Testis (tissue), 3 donors: ENCODE results near the gene HYOU1. TPM values are rescaled to one million over a fixed set of nuclear protein-coding genes. Genes with fewer than 3 reads are reported as not detected.

ENCODE experiments used
- DNase-seq: peaks from one replicate; pipeline ENCODE4 v3.0.0-alpha.2; 2019
- H3K27ac ChIP-seq, 2 donors: fragments of 200-600 bp; sonication (generic); one replicate each; pipeline ENCODE4 v1.5.1; 2019
- H3K27me3 ChIP-seq: fragments of 200-600 bp; sonication (generic); one replicate; pipeline ENCODE4 v1.5.1; 2019
- H3K36me3 ChIP-seq: fragments of 200-600 bp; sonication (generic); one replicate; pipeline ENCODE4 v1.5.1; 2017; ENCODE audit warnings: low read depth; ENCODE audit errors: missing control alignments
- H3K4me1 ChIP-seq: fragments of 200-600 bp; sonication (generic); one replicate; pipeline ENCODE4 v1.5.1; 2019
- H3K4me3 ChIP-seq, 2 donors: fragments of 200-600 bp; sonication (generic); one replicate each; pipeline ENCODE4 v1.5.1; 2017 to 2019
- H3K9me3 ChIP-seq: fragments of 200-600 bp; sonication (generic); one replicate; pipeline ENCODE4 v1.5.1; 2017
- POLR2A ChIP-seq: fragments of 450-650 bp; IDR thresholded peaks from one replicate; pipeline ENCODE4 v1.6.1; 2017; ENCODE audit warnings: antibody characterized with exemption, mild to moderate bottlenecking, moderate library complexity
- WGBS, 2 donors: methylation state at CpG; one replicate each; pipeline ENCODE4 v1.1.5; 2018; 5-methylcytosine and 5-hydroxymethylcytosine counted together
- intact Hi-C: fragments of 100-400 bp; cut with DNase I; formaldehyde crosslinking; loops from one replicate; pipeline ENCODE4 v1.15.1; 2023; ENCODE audit warnings: low total_unique reads
- polyA plus RNA-seq: library from polyadenylated mRNA; stranded (reverse); fragments of 350-450 nt; fragmentation: Illumina TruSeq; extraction: RNeasy Lipid Tissue Mini Kit (QIAGEN cat#74804); gene quantifications from one replicate; pipeline ENCODE4 v1.2.3, GENCODE V29; 2014; ENCODE audit warnings: low read depth, low replicate concordance; ENCODE audit not compliant: insufficient read depth
- total RNA-seq, 2 donors: library from RNA; depleted of rRNA; stranded (reverse); fragments of >200 nt; gene quantifications; one replicate each; pipeline ENCODE4 v1.2.3, GENCODE V29; 2016
- TF ChIP-seq, protein P1 (sequence below), 3 experiments: fragments of 450-650 bp in 2 of 3; fragments of 200-600 bp in 1 of 3; sonication (generic) in 1 of 3; IDR thresholded peaks; one replicate each; pipeline ENCODE4 v1.5.1; 2016 to 2019; ENCODE audit warnings: antibody characterized with exemption in 3 of 3, mild to moderate bottlenecking in 2 of 3, moderate library complexity in 1 of 3

Gene HYOU1
- total and polyA plus RNA-seq, 3 donors from 2014 or later = 126 to 209 (median 127) TPM

DNA sequence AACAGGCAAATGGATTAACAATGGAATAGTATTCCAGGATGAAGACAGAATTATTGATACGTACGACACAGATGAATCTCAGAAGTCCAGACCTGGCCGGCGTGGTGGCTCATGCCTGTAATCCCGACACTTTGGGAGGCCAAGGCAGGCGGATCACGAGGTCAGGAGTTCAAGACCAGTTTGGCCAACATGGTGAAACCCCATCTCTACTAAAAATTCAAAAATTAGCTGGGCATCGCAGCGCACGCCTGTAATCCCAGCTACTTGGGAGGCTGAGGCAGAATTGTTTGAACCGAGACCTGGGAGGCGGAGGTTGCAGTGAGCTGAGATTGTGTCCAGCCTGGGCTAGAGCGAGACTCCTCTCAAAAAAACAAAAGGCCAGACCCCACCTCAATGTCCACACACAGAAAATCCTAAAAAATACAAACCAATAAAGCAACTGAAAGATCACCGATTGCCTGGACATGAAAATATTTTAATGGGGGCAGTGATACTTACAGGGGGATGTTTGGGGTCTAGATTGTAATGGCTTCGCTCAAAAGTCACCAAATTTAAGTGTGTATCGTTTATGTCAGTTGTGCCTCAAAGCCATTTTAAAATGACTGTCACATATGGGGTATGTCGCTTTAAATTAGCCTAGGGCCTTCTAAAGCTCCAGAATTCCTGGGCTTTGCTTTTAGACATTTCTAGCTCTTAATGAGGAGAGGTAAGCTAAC, 42.6 kb downstream of the HYOU1 start:
- H3K27me3 ChIP-seq = no peaks in the 10 kb centered on the region
- no peaks in the 10 kb centered on the region for H3K36me3 ChIP-seq
- no peak for TF ChIP-seq POLR2A
- TF ChIP-seq, protein P1, sequence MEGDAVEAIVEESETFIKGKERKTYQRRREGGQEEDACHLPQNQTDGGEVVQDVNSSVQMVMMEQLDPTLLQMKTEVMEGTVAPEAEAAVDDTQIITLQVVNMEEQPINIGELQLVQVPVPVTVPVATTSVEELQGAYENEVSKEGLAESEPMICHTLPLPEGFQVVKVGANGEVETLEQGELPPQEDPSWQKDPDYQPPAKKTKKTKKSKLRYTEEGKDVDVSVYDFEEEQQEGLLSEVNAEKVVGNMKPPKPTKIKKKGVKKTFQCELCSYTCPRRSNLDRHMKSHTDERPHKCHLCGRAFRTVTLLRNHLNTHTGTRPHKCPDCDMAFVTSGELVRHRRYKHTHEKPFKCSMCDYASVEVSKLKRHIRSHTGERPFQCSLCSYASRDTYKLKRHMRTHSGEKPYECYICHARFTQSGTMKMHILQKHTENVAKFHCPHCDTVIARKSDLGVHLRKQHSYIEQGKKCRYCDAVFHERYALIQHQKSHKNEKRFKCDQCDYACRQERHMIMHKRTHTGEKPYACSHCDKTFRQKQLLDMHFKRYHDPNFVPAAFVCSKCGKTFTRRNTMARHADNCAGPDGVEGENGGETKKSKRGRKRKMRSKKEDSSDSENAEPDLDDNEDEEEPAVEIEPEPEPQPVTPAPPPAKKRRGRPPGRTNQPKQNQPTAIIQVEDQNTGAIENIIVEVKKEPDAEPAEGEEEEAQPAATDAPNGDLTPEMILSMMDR (IDR thresholded peaks at IDR 0.05) = no peak
- H3K4me1 ChIP-seq = peaks cover 5% of the 10 kb centered on the region
- no peak overlapping the region for H3K4me3 ChIP-seq
- intact Hi-C loops = no loop called here
- no peaks in the 10 kb centered on the region for H3K9me3 ChIP-seq
- 91 to 95% methylated on average over 17 of the region's 17 CpGs for WGBS, 2 donors
- no peak for DNase-seq
- no peak overlapping the region for H3K27ac ChIP-seq

DNA sequence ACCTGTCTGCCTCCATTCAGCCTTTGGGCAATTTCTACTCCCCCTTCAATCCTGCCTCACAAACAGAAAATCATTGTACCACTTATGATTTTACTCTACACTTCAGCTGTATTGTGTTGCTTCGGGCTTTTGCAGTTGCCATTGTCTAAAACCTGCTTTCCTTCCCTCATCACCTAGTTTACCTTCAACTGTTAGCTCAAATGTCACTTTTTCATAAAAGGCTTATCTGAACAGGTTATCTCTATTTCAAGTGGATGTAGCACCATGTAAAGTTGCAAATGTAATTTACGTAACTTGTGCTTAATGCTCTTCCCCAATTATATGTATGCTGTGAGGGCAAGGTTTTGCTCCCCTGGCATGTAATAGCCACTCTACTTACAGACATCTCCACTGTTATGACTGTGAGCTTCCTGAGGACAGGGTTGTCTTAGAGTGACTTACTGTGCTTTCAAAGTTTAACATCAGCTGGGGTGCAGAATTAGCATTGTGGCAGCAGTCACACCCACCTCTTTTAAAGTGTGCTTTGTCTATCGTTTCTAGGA, 44.3 kb downstream of the HYOU1 start:
- Histone ChIP-seq H3K4me1 (peaks cover 5% of the 10 kb centered on the region), H3K36me3 (no peaks in the 10 kb centered on the region), H3K27me3 (no peaks in the 10 kb centered on the region), H3K9me3 (no peaks in the 10 kb centered on the region), H3K4me3 (no peak overlapping the region), H3K27ac (no peak overlapping the region)
- intact Hi-C loops = no loop called here
- TF ChIP-seq, protein P1 (IDR thresholded peaks at IDR 0.05) = no peak
- no peak for TF ChIP-seq POLR2A
- 77 to 79% methylated on average over 3 of the region's 3 CpGs for whole genome bisulfite sequencing, 2 donors
- DNase-seq = no peak

DNA sequence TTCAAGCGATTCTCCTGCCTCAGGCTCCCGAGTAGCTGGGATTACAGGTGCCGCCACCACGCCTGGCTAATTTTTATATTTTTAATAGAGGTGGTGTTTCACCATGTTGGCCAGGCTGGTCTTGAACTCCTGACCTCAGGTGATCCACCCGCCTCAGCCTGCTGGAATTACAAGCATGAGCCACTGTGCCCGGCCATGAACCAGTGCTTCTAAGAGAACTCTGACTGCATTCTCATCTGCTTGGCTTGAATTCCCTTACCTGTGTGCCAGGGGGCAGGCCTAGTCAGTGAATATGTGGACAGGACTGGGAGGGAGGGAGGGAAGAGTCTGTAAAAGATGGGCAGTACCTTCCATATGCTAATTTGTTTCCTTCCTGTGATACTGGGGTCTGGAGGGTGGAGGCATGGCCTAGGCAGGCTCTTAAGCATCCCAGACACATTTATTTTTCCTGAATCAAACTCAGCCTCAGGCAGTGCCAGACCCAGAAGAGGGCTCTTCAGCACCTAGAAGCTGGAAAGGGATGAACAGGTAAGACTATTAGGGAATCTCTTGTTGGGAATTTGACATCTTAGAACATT, 45.4 kb downstream of the HYOU1 start:
- no peaks in the 10 kb centered on the region for H3K36me3 ChIP-seq
- H3K27ac ChIP-seq = no peak overlapping the region
- no peak for DNase-seq
- no peaks in the 10 kb centered on the region for H3K9me3 ChIP-seq
- 81 to 88% methylated on average over 6 of the region's 6 CpGs for WGBS, 2 donors
- no peaks in the 10 kb centered on the region for H3K4me1 ChIP-seq
- no peak overlapping the region for H3K4me3 ChIP-seq
- intact Hi-C loops = no loop called here
- TF ChIP-seq, protein P1 (IDR thresholded peaks at IDR 0.05) = no peak
- no peak for TF ChIP-seq POLR2A
- H3K27me3 ChIP-seq = no peaks in the 10 kb centered on the region

DNA sequence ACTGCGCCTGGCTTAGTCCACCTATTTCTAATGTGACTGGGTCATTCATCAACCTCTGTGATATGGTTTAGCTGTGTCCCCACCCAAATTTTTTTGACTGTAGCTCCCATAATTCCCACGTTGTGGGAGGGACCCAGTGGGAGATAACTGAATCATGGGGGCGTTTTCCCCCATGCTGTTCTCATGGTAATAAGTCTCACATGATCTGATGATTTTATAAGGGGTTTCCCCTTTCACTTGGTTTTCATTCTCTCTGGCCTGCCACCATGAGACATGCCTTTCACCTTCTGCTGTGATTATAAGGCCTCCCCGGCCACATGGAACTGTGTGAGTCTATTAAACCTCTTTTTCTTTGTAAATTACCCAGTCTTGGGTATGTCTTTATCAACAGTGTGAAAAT, 50.3 kb downstream of the HYOU1 start:
- intact Hi-C loops = no loop called here
- TF ChIP-seq POLR2A = no peak
- TF ChIP-seq, protein P1 (IDR thresholded peaks at IDR 0.05) = no peak
- no peaks in the 10 kb centered on the region for H3K27me3 ChIP-seq
- WGBS, 2 donors = 83 to 84% methylated on average over 4 of the region's 4 CpGs
- no peak overlapping the region for H3K27ac ChIP-seq
- H3K4me3 ChIP-seq = no peak overlapping the region
- H3K9me3 ChIP-seq = no peaks in the 10 kb centered on the region
- H3K4me1 ChIP-seq = no peaks in the 10 kb centered on the region
- H3K36me3 ChIP-seq = no peaks in the 10 kb centered on the region
- no peak for DNase-seq
